ENCODE results near the gene PACRG. TPM values are rescaled to one million over a fixed set of nuclear protein-coding genes. Genes with fewer than 3 reads are reported as not detected.

The PACRG gene
- total RNA-seq, 2 donors from 2014 or later: 1.7 TPM; not detected in 1

DNA sequence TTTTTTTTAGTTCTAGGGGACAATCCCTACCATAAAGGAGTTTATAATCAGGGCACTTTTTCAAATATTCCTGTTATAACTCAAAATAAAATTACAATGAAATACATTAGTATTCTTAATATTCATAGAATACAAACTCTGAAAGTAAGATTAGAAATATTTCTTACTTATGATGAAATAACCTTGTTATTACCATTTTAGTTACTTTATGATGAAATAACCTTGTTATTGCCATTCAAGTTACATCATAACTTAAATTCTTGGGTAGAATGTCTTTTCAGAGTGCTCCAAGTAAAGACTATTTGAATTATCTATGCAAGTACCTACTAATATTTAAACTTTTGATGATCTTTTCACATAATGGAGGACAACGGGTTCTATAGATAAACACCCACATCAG lies 43.2 kb downstream of the PACRG start:
- intact Hi-C loops (cut with DNase I): no loop called here
- H3K27me3 ChIP-seq: no peaks in the 10 kb centered on the region
- no peaks in the 10 kb centered on the region for H3K9me3 ChIP-seq
- DNase-seq: no peak
- no peaks in the 10 kb centered on the region for H3K4me1 ChIP-seq
- H3K36me3 ChIP-seq: no peaks in the 10 kb centered on the region
- H3K4me3 ChIP-seq: no peak overlapping the region
- no peak overlapping the region for H3K27ac ChIP-seq
- H3K9ac ChIP-seq (ENCODE audit: low read depth in 2 of 2, low read length in 2 of 2): no peak overlapping the region
- TF ChIP-seq, protein P1, sequence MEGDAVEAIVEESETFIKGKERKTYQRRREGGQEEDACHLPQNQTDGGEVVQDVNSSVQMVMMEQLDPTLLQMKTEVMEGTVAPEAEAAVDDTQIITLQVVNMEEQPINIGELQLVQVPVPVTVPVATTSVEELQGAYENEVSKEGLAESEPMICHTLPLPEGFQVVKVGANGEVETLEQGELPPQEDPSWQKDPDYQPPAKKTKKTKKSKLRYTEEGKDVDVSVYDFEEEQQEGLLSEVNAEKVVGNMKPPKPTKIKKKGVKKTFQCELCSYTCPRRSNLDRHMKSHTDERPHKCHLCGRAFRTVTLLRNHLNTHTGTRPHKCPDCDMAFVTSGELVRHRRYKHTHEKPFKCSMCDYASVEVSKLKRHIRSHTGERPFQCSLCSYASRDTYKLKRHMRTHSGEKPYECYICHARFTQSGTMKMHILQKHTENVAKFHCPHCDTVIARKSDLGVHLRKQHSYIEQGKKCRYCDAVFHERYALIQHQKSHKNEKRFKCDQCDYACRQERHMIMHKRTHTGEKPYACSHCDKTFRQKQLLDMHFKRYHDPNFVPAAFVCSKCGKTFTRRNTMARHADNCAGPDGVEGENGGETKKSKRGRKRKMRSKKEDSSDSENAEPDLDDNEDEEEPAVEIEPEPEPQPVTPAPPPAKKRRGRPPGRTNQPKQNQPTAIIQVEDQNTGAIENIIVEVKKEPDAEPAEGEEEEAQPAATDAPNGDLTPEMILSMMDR (IDR thresholded peaks at IDR 0.05): no peak

DNA sequence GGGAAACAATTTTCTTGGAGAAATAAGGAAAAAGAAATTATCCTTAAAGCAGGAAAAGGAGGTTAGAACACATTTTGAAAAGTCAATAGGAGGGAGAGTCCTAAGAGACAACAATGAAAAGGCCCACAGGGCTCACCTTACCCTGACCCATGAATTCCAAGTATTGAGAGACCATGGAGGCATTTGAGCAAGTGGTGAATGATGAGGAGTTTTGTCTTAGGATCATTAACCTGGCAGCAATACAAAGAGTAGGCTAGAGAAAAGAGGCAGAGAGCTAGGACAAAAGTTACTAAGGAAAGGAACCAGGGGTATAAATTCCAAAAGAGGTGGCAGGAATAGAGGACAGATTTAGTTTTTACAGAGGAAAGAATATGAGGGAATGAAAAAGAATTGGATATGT lies 44.7 kb downstream of the PACRG start:
- H3K9me3 ChIP-seq: no peaks in the 10 kb centered on the region
- no peak for DNase-seq
- H3K27me3 ChIP-seq: no peaks in the 10 kb centered on the region
- TF ChIP-seq, protein P1 (IDR thresholded peaks at IDR 0.05): no peak
- H3K9ac ChIP-seq (ENCODE audit: low read depth in 2 of 2, low read length in 2 of 2): no peak overlapping the region
- H3K36me3 ChIP-seq: no peaks in the 10 kb centered on the region
- no peak overlapping the region for H3K4me3 ChIP-seq
- intact Hi-C loops (cut with DNase I): no loop called here
- H3K4me1 ChIP-seq: no peaks in the 10 kb centered on the region
- H3K27ac ChIP-seq: no peak overlapping the region

- Histone ChIP-seq H3K4me1 (no peaks in the 10 kb centered on the region), H3K4me3 (no peak overlapping the region), H3K36me3 (no peaks in the 10 kb centered on the region), H3K27me3 (no peaks in the 10 kb centered on the region), H3K9ac (ENCODE audit: low read depth in 2 of 2, low read length in 2 of 2) (no peak overlapping the region), H3K27ac (no peak overlapping the region), H3K9me3 (no peaks in the 10 kb centered on the region)
- TF ChIP-seq, protein P1 (IDR thresholded peaks at IDR 0.05): no peak
- no peak for DNase-seq
- intact Hi-C loops (cut with DNase I): no loop called here
Measured at GRCh38 chr6:162773996-162774395, 46.2 kb downstream of the PACRG start.

GRCh38 chr6:162777091-162777490 lies 49.3 kb downstream of the PACRG start:
- intact Hi-C loops (cut with DNase I): no loop called here
- Histone ChIP-seq H3K9ac (ENCODE audit: low read depth in 2 of 2, low read length in 2 of 2) (no peak overlapping the region), H3K27me3 (no peaks in the 10 kb centered on the region), H3K9me3 (no peaks in the 10 kb centered on the region), H3K27ac (no peak overlapping the region), H3K36me3 (no peaks in the 10 kb centered on the region), H3K4me1 (no peaks in the 10 kb centered on the region), H3K4me3 (no peak overlapping the region)
- no peak for DNase-seq
- TF ChIP-seq, protein P1 (IDR thresholded peaks at IDR 0.05): no peak

DNA sequence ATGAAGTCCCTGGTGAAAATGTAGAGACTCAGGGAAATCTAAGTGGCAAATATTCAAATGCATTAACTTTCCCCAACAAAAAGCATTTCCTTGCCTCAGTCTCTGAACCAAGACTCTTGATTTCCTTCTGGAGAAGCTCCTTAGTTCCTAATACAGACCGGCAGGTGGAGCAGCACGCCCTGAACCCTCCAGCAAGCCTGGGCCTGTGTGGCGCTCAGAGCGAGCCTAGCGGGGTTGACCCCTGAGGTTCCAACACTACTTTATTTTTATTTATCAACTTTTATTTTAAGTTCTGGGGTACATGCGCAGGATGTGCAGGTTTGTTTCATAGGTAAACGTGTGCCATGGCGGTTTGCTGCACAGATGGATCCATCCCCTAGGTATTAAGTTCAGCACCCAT lies 50.8 kb downstream of the PACRG start:
- TF ChIP-seq, protein P1 (IDR thresholded peaks at IDR 0.05): no peak
- no peak overlapping the region for H3K9ac ChIP-seq (ENCODE audit: low read depth in 2 of 2, low read length in 2 of 2)
- no peaks in the 10 kb centered on the region for H3K9me3 ChIP-seq
- H3K27ac ChIP-seq: no peak overlapping the region
- no peaks in the 10 kb centered on the region for H3K27me3 ChIP-seq
- H3K4me3 ChIP-seq: no peak overlapping the region
- H3K4me1 ChIP-seq: no peaks in the 10 kb centered on the region
- H3K36me3 ChIP-seq: no peaks in the 10 kb centered on the region
- no peak for DNase-seq
- intact Hi-C loops (cut with DNase I): no loop called here
